ENCODE measurements around the gene TRAIP.
A peak's percentile ranks its signal among the peaks of the same experiment; 100 is the strongest.

TRAIP gene

GRCh38 chr3:49786357-49787181 lies 69.8 kb downstream of the TRAIP start, which contains the start of gene IP6K1 (continued):
- TF ChIP-seq ZNF645 (tag by site-specific recombination; IDR thresholded peaks at IDR 0.05) (no peak), IKZF3 (tag by site-specific recombination; IDR thresholded peaks at IDR 0.05) (no peak), GLIS2 (tag by site-specific recombination; IDR thresholded peaks at IDR 0.05) (no peak; the same call in 1 of the 2 replicates), ZNF488 (tag by site-specific recombination; IDR thresholded peaks at IDR 0.05) (no peak), ZNF416 (tag by site-specific recombination; IDR thresholded peaks at IDR 0.05) (no peak), ZBTB26 (tag by site-specific recombination; optimal IDR thresholded peaks at IDR 0.05) (no peak), ZNF777 (tag by site-specific recombination; IDR thresholded peaks at IDR 0.05; ENCODE audit: borderline replicate concordance) (no peak), ZNF449 (tag by site-specific recombination; IDR thresholded peaks at IDR 0.05) (no peak), ZNF776 (tag by site-specific recombination; IDR thresholded peaks at IDR 0.05; ENCODE audit: borderline replicate concordance) (no peak), ZNF132 (tag by site-specific recombination; IDR thresholded peaks at IDR 0.05; ENCODE audit: borderline replicate concordance) (no peak), KLF1 (tag by site-specific recombination; IDR thresholded peaks at IDR 0.05) (no peak), ZNF221 (tag by site-specific recombination; IDR thresholded peaks at IDR 0.05; ENCODE audit: borderline replicate concordance) (no peak), BCL11A (tag by site-specific recombination; IDR thresholded peaks at IDR 0.05; ENCODE audit: low read depth) (no peak), ZNF600 (tag by site-specific recombination; IDR thresholded peaks at IDR 0.05) (peak; percentile 47), TSHZ1 (tag by site-specific recombination; IDR thresholded peaks at IDR 0.05; ENCODE audit: borderline replicate concordance) (no peak), ZNF626 (tag by site-specific recombination; IDR thresholded peaks at IDR 0.05) (no peak), SP7 (tag by site-specific recombination; IDR thresholded peaks at IDR 0.05) (peak; percentile 11; the same call in 1 of the 2 replicates), ZNF239 (tag by site-specific recombination; IDR thresholded peaks at IDR 0.05) (no peak), ZNF112 (tag by site-specific recombination; IDR thresholded peaks at IDR 0.05) (no peak), PRDM10 (tag by site-specific recombination; IDR thresholded peaks at IDR 0.05) (no peak), ZNF350 (tag by site-specific recombination; IDR thresholded peaks at IDR 0.05) (no peak), GLI2 (tag by site-specific recombination; IDR thresholded peaks at IDR 0.05; ENCODE audit: borderline replicate concordance, low read depth) (no peak), ZBTB44 (tag by site-specific recombination; IDR thresholded peaks at IDR 0.05) (no peak), ZNF560 (tag by site-specific recombination; IDR thresholded peaks at IDR 0.05; ENCODE audit: borderline replicate concordance) (no peak), ZBTB48 (tag by site-specific recombination; IDR thresholded peaks at IDR 0.05) (peak; percentile 31; the same call in 1 of the 2 replicates)
